Fibroblast of villous mesenchyme (primary cell): Measurements from ENCODE around the gene ERVFRD-1. TPM values are rescaled to one million over a fixed set of nuclear protein-coding genes. Genes with fewer than 3 reads are reported as not detected.
A peak's percentile ranks its signal among the peaks of the same experiment; 100 is the strongest.

Experiments used
- DNase-seq: peaks from one replicate; pipeline ENCODE4 v3.0.0-alpha.2; 2010; ENCODE audit warnings: low read depth
- H3K4me3 ChIP-seq: 2 replicates; pipeline ENCODE4 v1.5.1; 2011; ENCODE audit warnings: low read depth, mild to moderate bottlenecking, low read length
- CTCF ChIP-seq: IDR thresholded peaks from 2 replicates; pipeline ENCODE4 v1.5.1; 2012; ENCODE audit warnings: low read depth, mild to moderate bottlenecking, low read length; ENCODE audit not compliant: insufficient read depth
- total RNA-seq: library from RNA; depleted of rRNA; stranded (reverse); fragments of >200 nt; gene quantifications from 2 replicates; pipeline ENCODE4 v1.2.3, GENCODE V29; 2012

The ERVFRD-1 gene
- total RNA-seq, 1 donor: not detected

DNA sequence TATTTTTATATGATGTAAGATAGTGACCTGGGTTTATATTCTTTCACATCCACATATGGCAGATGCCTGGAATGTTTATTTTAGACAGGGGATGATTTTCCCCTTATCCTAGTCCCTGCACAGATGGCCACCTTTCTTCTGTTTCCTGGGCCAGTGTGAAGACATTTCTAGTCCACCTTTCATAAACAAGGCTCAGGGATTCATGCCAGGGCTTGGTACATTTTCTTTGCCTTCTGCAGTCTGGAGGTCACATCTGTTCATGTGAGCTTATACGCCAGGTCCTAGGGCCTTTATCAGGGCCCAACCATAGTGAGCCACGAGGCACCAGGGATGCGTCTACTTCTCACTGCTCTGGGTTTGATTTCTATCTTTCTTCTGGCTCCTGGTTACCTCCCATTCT, 38.0 kb upstream of the ERVFRD-1 start:
- H3K4me3 ChIP-seq: no peak overlapping the region
- DNase-seq: no peak
- TF ChIP-seq CTCF: no peak

DNA sequence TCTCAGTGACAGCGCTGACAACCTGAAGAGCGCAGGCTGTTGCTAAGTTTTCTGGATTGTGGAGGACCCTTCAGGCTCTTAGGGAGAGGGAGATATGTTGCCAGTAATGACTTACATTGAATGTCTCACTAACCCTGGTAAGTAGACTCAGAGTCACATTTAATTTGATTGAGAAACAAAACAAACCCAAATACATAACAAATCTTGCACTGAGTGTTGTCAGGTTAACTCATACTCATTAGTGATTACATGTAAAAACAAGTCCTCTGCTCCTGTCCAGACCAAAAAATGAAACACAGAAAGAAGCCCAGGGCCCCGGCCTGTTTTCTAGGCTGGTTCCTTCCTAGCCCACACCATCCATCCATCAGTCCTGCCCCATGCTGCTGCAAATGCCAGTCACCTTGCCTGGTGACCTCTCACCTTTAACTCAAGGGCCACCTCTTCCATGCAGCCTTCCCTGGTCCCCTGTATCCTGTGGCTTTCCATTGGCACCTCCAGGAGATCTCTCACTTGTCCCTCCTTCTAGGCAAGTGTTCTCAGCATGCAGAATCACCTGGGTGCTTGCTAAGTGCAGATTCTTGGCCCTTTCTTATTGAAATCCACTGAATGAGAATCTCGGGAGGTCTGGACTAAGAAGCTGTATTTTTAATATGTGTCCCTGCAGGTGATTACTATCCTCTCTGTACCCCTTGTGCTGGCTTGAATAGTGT, 34.7 kb upstream of the ERVFRD-1 start:
- DNase-seq: no peak
- no peak for TF ChIP-seq CTCF
- H3K4me3 ChIP-seq: no peak overlapping the region

GRCh38 chr6:11144393-11144851, 32.9 kb upstream of the ERVFRD-1 start:
- no peak overlapping the region for H3K4me3 ChIP-seq
- DNase-seq: peak; percentile 78
- peak; percentile 95 for TF ChIP-seq CTCF

DNA sequence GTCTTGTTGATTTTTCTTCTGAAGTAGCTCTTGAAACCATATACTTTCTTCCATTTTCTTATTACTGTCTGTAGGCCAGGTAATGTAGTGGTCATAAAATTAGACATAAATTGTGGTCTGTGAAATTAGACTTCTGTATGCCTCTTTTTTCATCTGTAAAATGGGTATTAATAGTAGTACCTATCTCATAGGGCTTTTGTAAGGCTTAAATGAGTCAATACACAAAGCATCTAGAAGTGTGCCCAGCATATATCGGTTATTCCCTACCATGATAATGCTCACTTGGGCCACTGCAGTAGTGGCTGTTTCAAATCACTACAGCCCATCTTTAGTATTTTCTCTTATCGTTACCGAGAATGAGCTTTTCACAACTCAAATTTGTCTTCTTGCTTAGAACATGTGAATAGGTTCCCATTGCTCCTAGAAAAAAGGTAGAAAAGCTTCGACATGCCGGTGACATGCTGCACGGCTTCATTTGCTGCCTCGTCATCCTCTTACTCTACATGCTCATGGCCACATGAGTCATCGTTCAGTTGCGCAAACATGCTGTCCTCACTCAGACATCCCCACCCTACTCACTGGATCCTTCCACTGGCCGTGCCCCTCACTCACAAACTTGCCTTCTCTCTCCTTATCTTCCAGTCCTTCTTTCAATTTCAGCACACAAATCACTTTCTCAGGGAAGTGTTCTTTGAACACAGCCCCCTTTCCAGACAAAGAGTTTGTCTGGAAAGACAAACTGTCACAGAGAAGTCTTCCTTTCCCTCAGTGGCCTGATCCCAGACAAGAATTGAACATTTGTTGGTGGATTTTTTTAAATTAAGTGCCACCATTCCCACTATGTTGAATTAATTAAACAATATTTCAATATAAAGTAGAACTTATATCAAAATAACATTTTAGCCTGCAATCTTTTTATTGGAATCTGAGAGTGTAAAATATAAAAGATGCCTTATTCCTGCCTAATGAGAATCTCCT, 32.2 kb upstream of the ERVFRD-1 start:
- H3K4me3 ChIP-seq: no peak overlapping the region
- TF ChIP-seq CTCF: no peak
- DNase-seq: peak; percentile 96

DNA sequence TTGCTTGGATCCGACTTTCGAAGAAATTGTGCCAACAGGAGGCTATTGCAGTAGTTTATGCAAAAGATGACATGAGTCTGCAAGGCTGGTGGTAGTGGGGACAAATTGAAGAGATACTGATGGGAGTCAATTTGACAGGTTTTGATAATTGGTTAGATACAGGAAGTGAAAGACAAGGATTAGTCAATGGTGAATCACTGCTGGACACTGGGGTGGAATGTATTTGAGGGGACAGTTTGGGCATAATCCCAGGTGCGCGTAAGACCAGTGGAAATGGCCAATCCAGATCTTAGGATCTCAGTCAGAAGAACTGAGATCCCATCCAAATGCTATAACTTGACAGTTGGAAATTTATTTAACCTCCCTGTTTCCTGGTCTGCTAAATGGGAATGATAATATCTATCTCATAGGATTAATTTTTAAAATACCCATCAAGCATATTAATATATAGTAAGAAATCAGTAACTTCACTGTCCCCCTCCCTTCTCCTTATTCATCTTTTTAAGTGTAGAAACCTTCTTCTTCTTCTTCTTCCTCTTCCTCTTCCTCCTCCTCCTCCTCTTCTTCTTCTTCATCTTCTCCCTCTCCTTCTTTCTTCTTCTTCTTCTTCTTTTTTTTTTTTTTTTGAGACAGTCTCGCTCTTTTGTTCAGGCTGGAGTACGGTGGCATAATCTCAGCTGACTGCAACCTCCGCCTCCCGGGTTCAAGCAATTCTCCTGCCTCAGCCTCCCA, 30.9 kb upstream of the ERVFRD-1 start:
- no peak for TF ChIP-seq CTCF
- DNase-seq: no peak
- no peak overlapping the region for H3K4me3 ChIP-seq

GRCh38 chr6:11141295-11141694, 29.8 kb upstream of the ERVFRD-1 start:
- no peak overlapping the region for H3K4me3 ChIP-seq
- TF ChIP-seq CTCF: no peak
- no peak for DNase-seq
